Measurements from ENCODE around the gene PLCL1. TPM values are rescaled to one million over a fixed set of nuclear protein-coding genes. Genes with fewer than 3 reads are reported as not detected.

The PLCL1 gene
- polyA plus RNA-seq, 1 of the 3 experiments (the other 2 are of a cell fraction): 7.7 TPM

DNA sequence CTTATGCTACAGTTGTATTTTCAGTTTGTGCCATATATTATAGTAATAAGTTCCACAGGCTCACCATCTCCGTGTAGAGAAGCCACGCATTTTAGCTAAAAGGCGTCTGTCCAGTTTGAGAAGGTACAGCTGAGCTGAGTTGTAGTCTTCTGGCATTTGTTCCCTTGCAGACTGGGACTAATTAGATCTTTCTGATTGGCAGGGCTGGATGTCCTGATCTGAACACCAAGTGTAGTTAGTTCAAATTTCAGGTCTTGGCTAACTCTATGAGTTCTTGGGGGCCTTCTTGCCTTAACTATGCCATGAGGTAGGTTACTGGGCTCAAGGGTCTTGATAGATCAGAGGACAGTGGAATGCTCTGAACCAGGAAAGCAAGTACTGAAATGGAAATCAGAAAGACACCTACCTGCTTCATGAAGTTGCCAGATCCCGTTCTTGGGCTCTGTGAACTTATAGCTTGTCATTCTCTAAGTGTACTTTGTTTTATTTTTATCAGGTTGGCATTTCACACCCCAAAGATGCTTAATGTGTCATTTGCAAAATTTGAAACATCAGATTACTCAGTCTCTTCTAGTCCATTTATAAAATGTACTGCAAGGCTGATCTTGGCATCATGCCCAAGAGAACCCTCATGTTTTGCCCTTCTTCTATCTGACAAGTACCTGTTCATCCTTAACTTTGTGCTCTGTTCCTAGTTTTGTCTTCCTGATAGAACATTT, 93.7 kb downstream of the PLCL1 start (continued):
- TF ChIP-seq NFIC (IDR thresholded peaks at IDR 0.05; ENCODE audit: borderline replicate concordance): no peak
- no peak for TF ChIP-seq SMC3 (IDR thresholded peaks at IDR 0.05; ENCODE audit: low read depth, low read length)
- no peak for TF ChIP-seq FOXJ3 (CRISPR knock-in tag; IDR thresholded peaks at IDR 0.05)
- no peak for TF ChIP-seq GABPA (IDR thresholded peaks at IDR 0.05; ENCODE audit: low read depth)
- TF ChIP-seq, protein P1, sequence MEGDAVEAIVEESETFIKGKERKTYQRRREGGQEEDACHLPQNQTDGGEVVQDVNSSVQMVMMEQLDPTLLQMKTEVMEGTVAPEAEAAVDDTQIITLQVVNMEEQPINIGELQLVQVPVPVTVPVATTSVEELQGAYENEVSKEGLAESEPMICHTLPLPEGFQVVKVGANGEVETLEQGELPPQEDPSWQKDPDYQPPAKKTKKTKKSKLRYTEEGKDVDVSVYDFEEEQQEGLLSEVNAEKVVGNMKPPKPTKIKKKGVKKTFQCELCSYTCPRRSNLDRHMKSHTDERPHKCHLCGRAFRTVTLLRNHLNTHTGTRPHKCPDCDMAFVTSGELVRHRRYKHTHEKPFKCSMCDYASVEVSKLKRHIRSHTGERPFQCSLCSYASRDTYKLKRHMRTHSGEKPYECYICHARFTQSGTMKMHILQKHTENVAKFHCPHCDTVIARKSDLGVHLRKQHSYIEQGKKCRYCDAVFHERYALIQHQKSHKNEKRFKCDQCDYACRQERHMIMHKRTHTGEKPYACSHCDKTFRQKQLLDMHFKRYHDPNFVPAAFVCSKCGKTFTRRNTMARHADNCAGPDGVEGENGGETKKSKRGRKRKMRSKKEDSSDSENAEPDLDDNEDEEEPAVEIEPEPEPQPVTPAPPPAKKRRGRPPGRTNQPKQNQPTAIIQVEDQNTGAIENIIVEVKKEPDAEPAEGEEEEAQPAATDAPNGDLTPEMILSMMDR (IDR thresholded peaks at IDR 0.05): no peak
- TF ChIP-seq RFX5 (IDR thresholded peaks at IDR 0.05; ENCODE audit: low read length): no peak

- CTCF ChIA-PET: no interaction called here
- TF ChIP-seq FOSL2 (IDR thresholded peaks at IDR 0.05; ENCODE audit: borderline replicate concordance, low read depth) (no peak), ZBTB33 (IDR thresholded peaks at IDR 0.05; ENCODE audit: borderline replicate concordance, low read depth) (no peak), EP300 (IDR thresholded peaks at IDR 0.05; ENCODE audit: borderline replicate concordance in 1 of 2, low read depth in 1 of 2, low read length in 1 of 2) (no peak), PBX3 (IDR thresholded peaks at IDR 0.05) (no peak), NRF1 (IDR thresholded peaks at IDR 0.05; ENCODE audit: low read depth, low read length) (no peak), SIN3A (IDR thresholded peaks at IDR 0.05; ENCODE audit: borderline replicate concordance, low read depth, low read length) (no peak), RXRA (IDR thresholded peaks at IDR 0.05; ENCODE audit: borderline replicate concordance, low read depth) (no peak), CHD2 (IDR thresholded peaks at IDR 0.05; ENCODE audit: low read length, partially characterized antibody) (no peak), TAF1 (IDR thresholded peaks at IDR 0.05; ENCODE audit: borderline replicate concordance, low read depth, low read length) (no peak), TCF12 (IDR thresholded peaks at IDR 0.05) (no peak), NFIC (IDR thresholded peaks at IDR 0.05; ENCODE audit: borderline replicate concordance) (no peak)
- TF ChIP-seq, protein P2, sequence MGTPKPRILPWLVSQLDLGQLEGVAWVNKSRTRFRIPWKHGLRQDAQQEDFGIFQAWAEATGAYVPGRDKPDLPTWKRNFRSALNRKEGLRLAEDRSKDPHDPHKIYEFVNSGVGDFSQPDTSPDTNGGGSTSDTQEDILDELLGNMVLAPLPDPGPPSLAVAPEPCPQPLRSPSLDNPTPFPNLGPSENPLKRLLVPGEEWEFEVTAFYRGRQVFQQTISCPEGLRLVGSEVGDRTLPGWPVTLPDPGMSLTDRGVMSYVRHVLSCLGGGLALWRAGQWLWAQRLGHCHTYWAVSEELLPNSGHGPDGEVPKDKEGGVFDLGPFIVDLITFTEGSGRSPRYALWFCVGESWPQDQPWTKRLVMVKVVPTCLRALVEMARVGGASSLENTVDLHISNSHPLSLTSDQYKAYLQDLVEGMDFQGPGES (IDR thresholded peaks at IDR 0.05; ENCODE audit: low read depth, low read length): no peak
- TF ChIP-seq, protein P3, sequence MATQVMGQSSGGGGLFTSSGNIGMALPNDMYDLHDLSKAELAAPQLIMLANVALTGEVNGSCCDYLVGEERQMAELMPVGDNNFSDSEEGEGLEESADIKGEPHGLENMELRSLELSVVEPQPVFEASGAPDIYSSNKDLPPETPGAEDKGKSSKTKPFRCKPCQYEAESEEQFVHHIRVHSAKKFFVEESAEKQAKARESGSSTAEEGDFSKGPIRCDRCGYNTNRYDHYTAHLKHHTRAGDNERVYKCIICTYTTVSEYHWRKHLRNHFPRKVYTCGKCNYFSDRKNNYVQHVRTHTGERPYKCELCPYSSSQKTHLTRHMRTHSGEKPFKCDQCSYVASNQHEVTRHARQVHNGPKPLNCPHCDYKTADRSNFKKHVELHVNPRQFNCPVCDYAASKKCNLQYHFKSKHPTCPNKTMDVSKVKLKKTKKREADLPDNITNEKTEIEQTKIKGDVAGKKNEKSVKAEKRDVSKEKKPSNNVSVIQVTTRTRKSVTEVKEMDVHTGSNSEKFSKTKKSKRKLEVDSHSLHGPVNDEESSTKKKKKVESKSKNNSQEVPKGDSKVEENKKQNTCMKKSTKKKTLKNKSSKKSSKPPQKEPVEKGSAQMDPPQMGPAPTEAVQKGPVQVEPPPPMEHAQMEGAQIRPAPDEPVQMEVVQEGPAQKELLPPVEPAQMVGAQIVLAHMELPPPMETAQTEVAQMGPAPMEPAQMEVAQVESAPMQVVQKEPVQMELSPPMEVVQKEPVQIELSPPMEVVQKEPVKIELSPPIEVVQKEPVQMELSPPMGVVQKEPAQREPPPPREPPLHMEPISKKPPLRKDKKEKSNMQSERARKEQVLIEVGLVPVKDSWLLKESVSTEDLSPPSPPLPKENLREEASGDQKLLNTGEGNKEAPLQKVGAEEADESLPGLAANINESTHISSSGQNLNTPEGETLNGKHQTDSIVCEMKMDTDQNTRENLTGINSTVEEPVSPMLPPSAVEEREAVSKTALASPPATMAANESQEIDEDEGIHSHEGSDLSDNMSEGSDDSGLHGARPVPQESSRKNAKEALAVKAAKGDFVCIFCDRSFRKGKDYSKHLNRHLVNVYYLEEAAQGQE (IDR thresholded peaks at IDR 0.05; ENCODE audit: low read depth, low read length): no peak
- TF ChIP-seq, protein P1 (IDR thresholded peaks at IDR 0.05): no peak
Measured at GRCh38 chr2:197904446-197904845, 100.1 kb downstream of the PLCL1 start.

More at GRCh38 chr2:197904446-197904845, 100.1 kb downstream of the PLCL1 start:
- H3K36me3 ChIP-seq (replicated peaks in 1 of 2; ENCODE audit: control insufficient read depth in 1 of 2, insufficient read depth in 2 of 2, low read length in 1 of 2): no peaks in the 10 kb centered on the region
- whole genome bisulfite sequencing (ENCODE audit: low lambda C conversion rate): 51% methylated on average over 2 of the region's 2 CpGs
- no peak overlapping the region for H2AFZ ChIP-seq (ENCODE audit: low read depth)
- no peaks in the 10 kb centered on the region for H3K9me2 ChIP-seq
- H4K20me1 ChIP-seq (ENCODE audit: insufficient read depth): no peaks in the 10 kb centered on the region; the same call in 1 of the 2 replicates
- no peak overlapping the region for H3K4me3 ChIP-seq (ENCODE audit: low read depth in 2 of 2, low read length in 1 of 2)
- no peaks in the 10 kb centered on the region for H3K27me3 ChIP-seq (ENCODE audit: insufficient read depth)
- no peaks in the 10 kb centered on the region for H3K9me3 ChIP-seq
- peaks cover 0 to 25% of the 10 kb centered on the region in 2 experiments; a peak in 3 of 4 replicates for H3K4me1 ChIP-seq (ENCODE audit: control insufficient read depth in 1 of 2, insufficient read depth in 2 of 2, low read depth in 1 of 2, low read length in 1 of 2)
- peaks cover 37% of the 10 kb centered on the region for H3K79me2 ChIP-seq (ENCODE audit: insufficient read depth)
- DNase-seq: no peak
- peaks cover 14% of the 10 kb centered on the region for H3F3A ChIP-seq (replicated peaks; ENCODE audit: insufficient read depth)
- no peak overlapping the region for H3K27ac ChIP-seq (ENCODE audit: low read depth in 2 of 2, low read length in 1 of 2)
- no peak overlapping the region for H3K9ac ChIP-seq
- POLR2A ChIA-PET: no interaction called here
- H3K4me2 ChIP-seq: no peak overlapping the region

All from SK-N-SH (cell line).